ENCODE results near the gene SDK2.
A peak's percentile ranks its signal among the peaks of the same experiment; 100 is the strongest.

The SDK2 gene

DNA sequence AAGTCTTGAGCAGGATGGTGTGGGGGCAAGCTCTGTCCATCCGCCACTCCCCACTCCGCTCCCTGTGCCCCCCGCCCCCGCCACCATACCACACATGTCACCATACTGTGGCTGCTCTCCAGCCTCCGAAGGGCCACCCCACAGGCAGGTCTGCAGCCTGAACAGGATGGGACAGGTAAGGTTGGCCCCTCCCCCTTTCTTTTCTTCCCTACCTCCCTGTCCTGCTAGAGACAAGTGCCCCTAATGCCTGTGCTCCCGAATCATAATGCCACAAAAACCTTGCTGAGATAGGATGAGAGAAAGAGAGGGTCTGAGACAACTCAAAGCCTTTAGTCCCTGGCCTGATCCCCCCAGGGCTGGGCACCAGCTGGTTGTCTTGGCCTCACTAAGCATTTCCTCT lies 84.7 kb downstream of the SDK2 start:
- no peak for DNase-seq (ENCODE audit: extremely low spot score)
- ChIA-PET POLR2A (no interaction called here), CTCF (no interaction called here)
- TF ChIP-seq SUZ12 (IDR thresholded peaks at IDR 0.05), result no peak
- TF ChIP-seq ELF4 (IDR thresholded peaks at IDR 0.05), result no peak
- no peak for TF ChIP-seq SP1 (IDR thresholded peaks at IDR 0.05)

DNA sequence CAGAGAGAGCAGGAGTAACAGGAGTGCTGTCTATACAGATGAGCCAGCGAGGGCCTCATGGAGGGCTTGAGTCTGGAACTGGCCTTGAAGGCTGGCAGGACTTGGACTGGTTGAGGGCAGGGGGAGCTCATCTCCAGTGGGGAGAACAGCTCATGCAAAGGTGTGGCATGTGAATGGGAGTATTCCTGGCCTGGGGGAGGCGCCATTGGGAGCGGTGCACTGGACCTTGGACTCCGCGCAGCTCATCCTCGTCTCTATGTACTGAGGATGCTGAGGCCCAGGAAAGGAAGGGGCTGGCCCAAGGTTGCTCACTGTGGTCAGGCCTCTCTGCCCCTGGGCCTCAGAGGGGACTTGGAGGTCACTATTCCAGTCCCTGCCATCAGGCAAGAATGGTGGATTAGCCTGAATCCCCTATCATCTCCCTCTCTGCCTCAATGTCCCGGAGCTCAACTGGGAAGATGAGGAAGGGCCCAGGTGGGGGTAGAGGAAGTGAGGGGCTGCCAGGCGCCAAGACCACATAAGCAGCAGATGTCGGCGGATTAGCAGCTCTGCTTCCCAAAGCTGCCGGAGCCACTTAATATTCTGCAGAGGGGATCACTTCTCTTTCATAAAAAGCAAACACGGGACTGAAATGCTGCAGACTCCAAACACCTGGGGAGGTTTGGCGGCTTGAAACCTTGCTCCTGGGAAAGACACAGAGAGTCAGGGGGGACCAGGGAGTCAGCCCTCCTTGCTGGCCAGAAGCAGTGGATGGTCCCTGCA lies 88.9 kb downstream of the SDK2 start:
- ChIA-PET CTCF (no interaction called here), POLR2A (no interaction called here)
- DNase-seq (ENCODE audit: extremely low spot score), result no peak
- no peak for TF ChIP-seq NFRKB (IDR thresholded peaks at IDR 0.05)
- no peak for TF ChIP-seq SUZ12 (IDR thresholded peaks at IDR 0.05)
- no peak for TF ChIP-seq BHLHE40 (IDR thresholded peaks at IDR 0.05; ENCODE audit: borderline replicate concordance)
- TF ChIP-seq FOXA1 (IDR thresholded peaks at IDR 0.05), result no peak

- POLR2A ChIA-PET, result no interaction called here
- CTCF ChIA-PET, result no interaction called here
- TF ChIP-seq L3MBTL2 (conservative IDR thresholded peaks at IDR 0.05), result no peak
- TF ChIP-seq SP1 (IDR thresholded peaks at IDR 0.05), result no peak
- TF ChIP-seq BHLHE40 (IDR thresholded peaks at IDR 0.05; ENCODE audit: borderline replicate concordance), result no peak
- no peak for TF ChIP-seq TARDBP (IDR thresholded peaks at IDR 0.05)
- TF ChIP-seq ARNT (IDR thresholded peaks at IDR 0.05), result no peak
- TF ChIP-seq ELF4 (IDR thresholded peaks at IDR 0.05), result no peak
- TF ChIP-seq SUZ12 (IDR thresholded peaks at IDR 0.05), result no peak
- TF ChIP-seq LEF1 (IDR thresholded peaks at IDR 0.05; ENCODE audit: borderline replicate concordance), result no peak
- no peak for TF ChIP-seq FOXA1 (IDR thresholded peaks at IDR 0.05)
- TF ChIP-seq HDGF (IDR thresholded peaks at IDR 0.05; ENCODE audit: borderline replicate concordance), result no peak
- TF ChIP-seq ZNF384 (IDR thresholded peaks at IDR 0.05), result no peak
- no peak for TF ChIP-seq NFRKB (IDR thresholded peaks at IDR 0.05)
- TF ChIP-seq FOXM1 (IDR thresholded peaks at IDR 0.05; ENCODE audit: borderline replicate concordance), result no peak
- TF ChIP-seq FOXK2 (IDR thresholded peaks at IDR 0.05), result no peak
- TF ChIP-seq CTBP1 (IDR thresholded peaks at IDR 0.05; ENCODE audit: borderline replicate concordance), result no peak
- TF ChIP-seq, protein P1, sequence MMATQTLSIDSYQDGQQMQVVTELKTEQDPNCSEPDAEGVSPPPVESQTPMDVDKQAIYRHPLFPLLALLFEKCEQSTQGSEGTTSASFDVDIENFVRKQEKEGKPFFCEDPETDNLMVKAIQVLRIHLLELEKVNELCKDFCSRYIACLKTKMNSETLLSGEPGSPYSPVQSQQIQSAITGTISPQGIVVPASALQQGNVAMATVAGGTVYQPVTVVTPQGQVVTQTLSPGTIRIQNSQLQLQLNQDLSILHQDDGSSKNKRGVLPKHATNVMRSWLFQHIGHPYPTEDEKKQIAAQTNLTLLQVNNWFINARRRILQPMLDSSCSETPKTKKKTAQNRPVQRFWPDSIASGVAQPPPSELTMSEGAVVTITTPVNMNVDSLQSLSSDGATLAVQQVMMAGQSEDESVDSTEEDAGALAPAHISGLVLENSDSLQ (IDR thresholded peaks at IDR 0.05), result no peak
- no peak for DNase-seq (ENCODE audit: extremely low spot score)
Measured at GRCh38 chr17:73554498-73554897, 89.7 kb downstream of the SDK2 start.

DNA sequence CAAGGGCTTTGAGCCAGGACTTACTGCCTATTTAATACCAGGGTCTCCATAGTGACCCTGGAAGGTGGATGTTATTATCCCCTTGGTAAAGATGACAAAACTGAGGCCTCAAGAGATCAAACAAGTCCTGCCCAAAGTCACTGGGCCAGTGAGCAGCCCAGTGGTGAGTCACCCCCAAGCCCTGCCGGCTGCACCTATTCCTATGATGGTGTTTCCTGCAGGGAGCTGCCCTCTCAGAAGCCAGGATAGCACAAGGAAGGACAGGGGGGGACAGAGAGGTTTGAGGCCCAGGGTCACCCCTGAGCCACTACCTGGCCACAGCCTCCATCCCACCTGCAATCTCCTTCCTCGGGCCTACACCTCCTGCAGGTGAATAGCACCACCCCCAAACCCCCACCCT lies 90.9 kb downstream of the SDK2 start:
- ChIA-PET CTCF (no interaction called here), POLR2A (no interaction called here)
- TF ChIP-seq SP1 (IDR thresholded peaks at IDR 0.05), result no peak
- no peak for TF ChIP-seq ZNF384 (IDR thresholded peaks at IDR 0.05)
- TF ChIP-seq LEF1 (IDR thresholded peaks at IDR 0.05; ENCODE audit: borderline replicate concordance), result no peak
- TF ChIP-seq HDGF (IDR thresholded peaks at IDR 0.05; ENCODE audit: borderline replicate concordance), result no peak
- no peak for TF ChIP-seq SUZ12 (IDR thresholded peaks at IDR 0.05)
- TF ChIP-seq ELF4 (IDR thresholded peaks at IDR 0.05), result no peak
- TF ChIP-seq NFRKB (IDR thresholded peaks at IDR 0.05), result no peak
- no peak for TF ChIP-seq CTBP1 (IDR thresholded peaks at IDR 0.05; ENCODE audit: borderline replicate concordance)
- TF ChIP-seq L3MBTL2 (conservative IDR thresholded peaks at IDR 0.05), result no peak
- TF ChIP-seq, protein P1 (IDR thresholded peaks at IDR 0.05), result no peak
- no peak for TF ChIP-seq ARNT (IDR thresholded peaks at IDR 0.05)
- no peak for TF ChIP-seq BHLHE40 (IDR thresholded peaks at IDR 0.05; ENCODE audit: borderline replicate concordance)
- no peak for TF ChIP-seq FOXM1 (IDR thresholded peaks at IDR 0.05; ENCODE audit: borderline replicate concordance)
- DNase-seq (ENCODE audit: extremely low spot score), result no peak

DNA sequence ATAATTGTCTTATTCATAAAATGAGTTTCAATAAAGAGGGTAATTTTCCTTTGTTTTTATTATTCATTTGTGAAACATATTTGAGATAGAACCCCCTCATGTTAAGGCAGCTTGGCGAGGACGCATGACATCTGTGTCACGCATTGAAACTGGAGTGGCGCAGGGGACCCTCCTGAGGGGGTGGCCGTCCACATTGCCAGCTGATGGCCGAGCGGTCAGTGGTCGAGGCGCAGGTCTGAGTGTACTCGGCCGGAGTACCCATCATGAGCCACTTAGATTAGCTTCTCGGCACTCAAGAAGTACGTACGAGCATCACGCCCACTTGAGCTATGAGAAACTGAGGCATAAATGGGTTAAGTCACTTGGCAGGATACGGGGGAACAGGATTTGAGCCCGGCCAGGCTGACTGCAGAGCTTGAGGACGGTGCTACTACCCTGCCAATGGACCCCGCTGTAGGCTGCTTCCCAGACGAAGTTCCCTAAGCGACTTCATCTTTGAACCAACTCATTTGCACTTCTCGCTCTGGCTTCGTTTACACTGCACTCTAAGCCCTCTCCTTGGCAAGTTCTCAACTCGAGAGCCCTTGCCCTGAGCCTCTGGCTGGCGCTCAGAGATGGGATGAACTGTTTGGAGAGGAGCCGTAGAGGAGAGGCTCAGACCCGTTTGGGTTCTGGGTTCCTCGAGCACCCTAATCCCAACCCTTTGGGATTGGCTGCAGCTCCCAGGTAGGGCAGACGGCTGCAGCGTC lies 91.8 kb downstream of the SDK2 start:
- TF ChIP-seq TARDBP (IDR thresholded peaks at IDR 0.05) (no peak), BHLHE40 (IDR thresholded peaks at IDR 0.05; ENCODE audit: borderline replicate concordance) (no peak), FOXK2 (IDR thresholded peaks at IDR 0.05) (no peak)
- no peak for DNase-seq (ENCODE audit: extremely low spot score)
- ChIA-PET CTCF (no interaction called here), POLR2A (no interaction called here)

GRCh38 chr17:73551759-73552158 lies 92.5 kb downstream of the SDK2 start:
- ChIA-PET CTCF (no interaction called here), POLR2A (no interaction called here)
- no peak for DNase-seq (ENCODE audit: extremely low spot score)
- TF ChIP-seq, protein P1 (IDR thresholded peaks at IDR 0.05), result peak; percentile 93
- TF ChIP-seq ZNF384 (IDR thresholded peaks at IDR 0.05), result no peak

GRCh38 chr17:73551144-73551543 lies 93.1 kb downstream of the SDK2 start:
- ChIA-PET CTCF (no interaction called here), POLR2A (no interaction called here)
- no peak for DNase-seq (ENCODE audit: extremely low spot score)
- no peak for TF ChIP-seq ZNF384 (IDR thresholded peaks at IDR 0.05)
- TF ChIP-seq FOXM1 (IDR thresholded peaks at IDR 0.05; ENCODE audit: borderline replicate concordance), result no peak
- no peak for TF ChIP-seq FOXK2 (IDR thresholded peaks at IDR 0.05)
- TF ChIP-seq HDGF (IDR thresholded peaks at IDR 0.05; ENCODE audit: borderline replicate concordance), result no peak
- no peak for TF ChIP-seq ARNT (IDR thresholded peaks at IDR 0.05)
- no peak for TF ChIP-seq SP1 (IDR thresholded peaks at IDR 0.05)
- TF ChIP-seq L3MBTL2 (conservative IDR thresholded peaks at IDR 0.05), result no peak
- no peak for TF ChIP-seq FOXA1 (IDR thresholded peaks at IDR 0.05)
- TF ChIP-seq LEF1 (IDR thresholded peaks at IDR 0.05; ENCODE audit: borderline replicate concordance), result no peak
- no peak for TF ChIP-seq CTBP1 (IDR thresholded peaks at IDR 0.05; ENCODE audit: borderline replicate concordance)
- no peak for TF ChIP-seq TARDBP (IDR thresholded peaks at IDR 0.05)
- TF ChIP-seq NFRKB (IDR thresholded peaks at IDR 0.05), result no peak
- TF ChIP-seq, protein P1 (IDR thresholded peaks at IDR 0.05), result no peak
- TF ChIP-seq BHLHE40 (IDR thresholded peaks at IDR 0.05; ENCODE audit: borderline replicate concordance), result no peak
- no peak for TF ChIP-seq ELF4 (IDR thresholded peaks at IDR 0.05)
- TF ChIP-seq SUZ12 (IDR thresholded peaks at IDR 0.05), result no peak
